GM21390 (cell line): ENCODE measurements around the gene TNFSF9.
"Not testable (repeated sequence)": the region's sequence is repeated elsewhere in the genome, so short reads cannot be mapped to it uniquely, and the experiment has no call there.

Experiments
- ATAC-seq: cut with Tn5 transposase; IDR thresholded peaks from one replicate; pipeline ENCODE4 v1.9.1; 2021; ENCODE audit not compliant: unreplicated experiment

The TNFSF9 gene

DNA sequence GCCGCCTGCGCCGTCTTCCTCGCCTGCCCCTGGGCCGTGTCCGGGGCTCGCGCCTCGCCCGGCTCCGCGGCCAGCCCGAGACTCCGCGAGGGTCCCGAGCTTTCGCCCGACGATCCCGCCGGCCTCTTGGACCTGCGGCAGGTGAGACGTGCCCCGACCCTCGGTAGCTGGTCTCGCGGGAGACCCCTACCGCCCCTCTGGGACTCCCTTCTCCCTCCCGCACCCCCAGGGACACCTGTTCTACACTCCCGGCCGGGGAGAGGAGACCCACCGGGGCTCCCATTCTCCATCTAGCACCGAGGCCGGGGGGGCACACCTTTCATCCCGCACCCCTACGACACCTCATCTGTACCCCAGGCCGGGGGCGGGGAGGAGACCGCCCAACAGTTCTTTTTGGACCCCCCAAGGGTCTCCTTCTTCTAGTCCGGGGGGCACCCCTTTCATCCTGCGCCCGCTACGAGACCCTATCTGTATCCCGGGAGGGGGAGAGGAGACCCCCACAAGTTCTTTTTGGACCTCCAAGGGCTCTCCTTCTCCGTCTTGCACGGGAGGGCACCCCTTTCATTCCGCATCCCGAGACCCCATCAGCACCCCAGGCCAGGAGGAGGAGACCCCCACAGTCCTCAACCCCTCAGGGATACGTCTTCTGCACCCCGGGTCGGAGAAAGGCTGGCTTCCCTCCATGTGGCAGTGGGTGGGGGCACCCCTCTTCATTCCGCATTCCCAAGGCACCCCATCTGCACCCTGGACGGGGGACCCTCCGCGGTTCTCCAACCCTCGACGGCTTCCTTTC is 533 bp downstream of the TNFSF9 start:
- no peak for ATAC-seq

DNA sequence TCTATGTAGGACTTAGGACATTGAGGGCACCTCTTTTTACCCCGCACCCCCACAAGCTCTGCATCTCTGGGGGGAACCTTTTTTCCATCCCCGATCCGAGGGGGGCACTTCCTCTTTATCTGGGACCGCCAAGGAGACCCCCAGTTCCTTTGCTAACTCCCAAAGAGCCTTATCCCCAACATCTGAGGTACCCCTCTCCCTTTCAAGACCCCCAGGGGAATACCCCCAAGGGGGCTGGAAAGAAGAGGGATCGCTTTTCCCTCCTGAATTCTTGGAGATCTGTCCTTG is 1.1 kb downstream of the TNFSF9 start:
- ATAC-seq: no peak

DNA sequence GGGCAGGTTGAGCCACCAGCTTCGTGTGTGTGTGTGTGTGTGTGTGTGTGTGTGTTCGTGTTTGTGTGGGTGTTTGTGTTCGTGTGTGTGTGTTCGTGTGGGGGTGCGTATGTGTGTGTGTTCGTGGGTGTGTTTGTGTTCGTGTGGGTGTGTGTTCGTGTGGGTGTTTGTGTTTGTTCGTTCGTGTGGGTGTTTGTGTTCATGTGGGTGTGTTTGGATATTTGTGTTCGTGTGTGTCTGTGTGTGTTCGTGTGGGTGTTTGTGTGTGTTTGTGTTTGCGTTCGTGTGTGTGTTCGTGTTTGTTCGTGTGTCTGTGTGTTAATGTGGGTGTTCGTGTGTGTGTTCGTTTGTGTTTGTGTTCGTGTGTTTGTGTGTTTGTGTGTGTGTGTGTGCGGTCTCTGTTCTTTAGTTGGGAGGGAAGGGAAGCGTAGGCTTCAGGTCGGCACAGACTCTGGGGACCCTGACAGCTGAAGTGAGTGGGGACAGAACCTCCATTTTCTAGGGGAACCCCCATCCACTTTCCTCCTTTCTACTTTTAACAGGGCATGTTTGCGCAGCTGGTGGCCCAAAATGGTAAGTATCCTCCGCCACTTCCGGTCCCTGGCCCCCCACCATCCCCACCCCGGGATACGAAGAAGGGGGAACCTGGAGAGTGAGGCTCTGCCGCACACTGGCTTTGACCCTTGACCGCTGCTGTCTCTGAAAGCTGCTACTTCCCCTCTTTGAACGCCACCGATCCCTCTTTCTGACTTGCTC is 1.6 kb downstream of the TNFSF9 start:
- no peak for ATAC-seq

DNA sequence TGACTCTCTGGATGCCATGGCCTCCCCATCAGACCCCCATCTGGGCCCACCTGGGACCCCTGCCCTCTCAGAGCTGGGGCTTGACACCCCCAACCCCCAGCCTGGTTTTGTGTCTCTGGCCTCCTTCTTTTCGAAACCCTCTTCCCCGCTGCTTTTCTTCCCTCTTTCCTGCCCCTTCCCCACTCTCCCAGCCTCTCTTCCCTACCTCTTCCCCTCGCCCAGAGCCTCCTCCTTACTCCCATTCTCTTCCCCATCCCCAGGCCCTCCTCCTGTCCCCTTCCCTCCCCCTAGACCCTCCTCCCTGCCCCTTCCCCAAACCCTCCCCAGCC is 2.1 kb downstream of the TNFSF9 start:
- ATAC-seq: no peak

DNA sequence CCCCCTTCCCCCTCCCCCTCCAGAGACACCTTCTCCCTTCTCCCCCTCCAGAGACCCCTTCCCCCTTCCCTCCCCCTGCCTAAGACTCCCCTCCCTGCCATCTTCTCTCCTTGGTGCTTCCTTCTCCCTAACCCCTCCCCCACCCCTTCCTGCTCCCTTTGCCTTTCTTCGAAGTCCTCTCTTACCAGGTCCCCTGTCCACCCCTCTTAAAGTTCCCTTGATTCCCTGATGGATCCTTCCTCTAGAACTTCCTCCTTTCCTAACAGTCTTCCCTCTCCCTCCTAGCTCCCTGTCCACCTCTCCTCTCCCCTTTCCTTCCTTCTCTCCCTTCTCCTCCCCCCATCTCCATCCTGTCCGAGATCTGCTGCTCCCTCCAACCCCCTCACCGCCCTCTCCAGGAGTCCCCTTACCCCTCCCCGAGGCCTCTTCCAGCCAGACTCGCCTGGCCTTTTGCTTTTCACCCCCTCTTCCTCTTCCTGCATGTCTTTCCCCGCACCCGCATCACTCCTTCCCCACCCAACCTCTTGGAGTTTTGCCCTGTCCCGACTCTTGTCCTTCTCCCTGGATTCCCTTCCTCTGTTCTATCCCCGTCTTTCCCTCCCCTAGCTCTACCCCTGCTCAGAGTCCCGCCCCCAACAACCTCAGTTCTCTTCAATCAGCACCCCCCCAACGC is 3.1 kb downstream of the TNFSF9 start:
- ATAC-seq: no peak

DNA sequence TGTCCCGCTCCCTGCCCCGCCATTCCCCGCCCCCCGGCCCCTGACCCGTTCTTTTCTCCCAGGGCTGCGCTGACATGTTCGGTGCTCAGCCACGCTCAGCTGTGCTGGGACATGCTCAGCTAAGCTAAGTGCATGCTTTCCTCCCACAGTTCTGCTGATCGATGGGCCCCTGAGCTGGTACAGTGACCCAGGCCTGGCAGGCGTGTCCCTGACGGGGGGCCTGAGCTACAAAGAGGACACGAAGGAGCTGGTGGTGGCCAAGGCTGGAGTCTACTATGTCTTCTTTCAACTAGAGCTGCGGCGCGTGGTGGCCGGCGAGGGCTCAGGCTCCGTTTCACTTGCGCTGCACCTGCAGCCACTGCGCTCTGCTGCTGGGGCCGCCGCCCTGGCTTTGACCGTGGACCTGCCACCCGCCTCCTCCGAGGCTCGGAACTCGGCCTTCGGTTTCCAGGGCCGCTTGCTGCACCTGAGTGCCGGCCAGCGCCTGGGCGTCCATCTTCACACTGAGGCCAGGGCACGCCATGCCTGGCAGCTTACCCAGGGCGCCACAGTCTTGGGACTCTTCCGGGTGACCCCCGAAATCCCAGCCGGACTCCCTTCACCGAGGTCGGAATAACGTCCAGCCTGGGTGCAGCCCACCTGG is 3.7 kb downstream of the TNFSF9 start:
- no peak for ATAC-seq

DNA sequence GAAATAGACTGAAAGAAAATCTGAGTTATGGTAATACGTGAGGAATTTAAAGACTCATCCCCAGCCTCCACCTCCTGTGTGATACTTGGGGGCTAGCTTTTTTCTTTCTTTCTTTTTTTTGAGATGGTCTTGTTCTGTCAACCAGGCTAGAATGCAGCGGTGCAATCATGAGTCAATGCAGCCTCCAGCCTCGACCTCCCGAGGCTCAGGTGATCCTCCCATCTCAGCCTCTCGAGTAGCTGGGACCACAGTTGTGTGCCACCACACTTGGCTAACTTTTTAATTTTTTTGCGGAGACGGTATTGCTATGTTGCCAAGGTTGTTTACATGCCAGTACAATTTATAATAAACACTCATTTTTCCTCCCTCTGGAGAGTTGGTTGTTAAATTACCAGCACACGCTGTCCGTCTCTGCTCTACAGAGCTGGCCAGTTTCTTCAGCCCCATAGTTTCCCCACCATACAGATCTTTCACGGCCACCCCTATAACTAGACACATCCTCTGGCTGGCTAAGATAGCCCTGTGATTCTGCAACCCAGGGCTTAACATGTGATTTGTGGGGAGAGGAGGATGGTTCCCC is 4.8 kb downstream of the TNFSF9 start:
- no peak for ATAC-seq

DNA sequence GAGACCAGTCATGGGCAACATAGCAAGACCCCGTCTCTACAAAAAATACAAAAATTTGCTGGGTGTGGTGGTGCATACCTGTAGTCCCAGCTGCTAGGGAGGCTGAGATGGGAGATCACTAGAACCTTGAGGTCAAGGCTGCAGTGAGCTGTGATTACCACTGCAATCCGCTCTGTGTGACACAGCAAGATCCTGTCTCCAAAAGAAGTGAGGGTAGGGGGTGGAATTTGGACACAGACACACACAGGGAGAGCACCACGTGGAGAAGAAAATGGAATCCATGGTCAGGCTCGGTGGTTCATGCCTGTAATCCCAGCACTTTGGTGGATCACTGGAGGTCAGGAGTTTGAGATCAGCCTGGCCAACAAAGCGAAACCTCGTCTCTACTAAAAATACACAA is 8.7 kb downstream of the TNFSF9 start:
- ATAC-seq: no peak

DNA sequence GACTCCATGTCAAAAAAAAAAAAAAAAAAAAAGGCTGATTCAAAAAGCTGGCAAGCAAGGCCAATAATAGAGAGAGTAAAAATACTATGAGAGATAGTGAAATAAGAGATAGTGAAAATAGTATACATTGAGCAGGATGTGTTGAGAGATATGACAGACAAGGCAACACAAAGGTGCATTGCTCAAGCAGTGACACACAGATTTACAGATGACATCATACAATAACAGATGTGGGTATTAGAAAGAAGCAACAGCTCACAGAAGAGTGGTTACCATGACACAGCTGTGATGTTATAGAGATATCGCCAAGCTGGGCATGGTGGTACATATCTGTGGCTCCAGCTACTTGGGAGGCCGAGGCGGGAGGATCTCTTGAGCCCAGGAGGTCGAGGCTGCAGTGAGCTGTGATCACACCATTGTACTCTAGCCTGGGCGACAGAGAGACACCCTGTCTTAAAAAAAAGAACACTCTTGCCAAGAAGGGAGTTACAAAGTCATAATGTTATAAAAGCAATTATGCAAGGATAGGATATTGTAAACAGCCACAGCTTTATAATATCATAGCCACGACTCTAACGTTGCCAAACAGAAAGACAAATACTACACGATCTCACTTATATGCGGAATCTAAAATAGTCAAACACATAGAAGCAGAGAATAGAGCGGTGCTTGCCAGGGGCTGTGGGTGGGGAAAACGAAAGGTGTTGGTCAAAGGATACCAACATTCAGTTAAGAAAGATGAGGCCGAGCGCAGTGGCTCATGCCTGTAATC is 10.3 kb downstream of the TNFSF9 start:
- no peak for ATAC-seq

DNA sequence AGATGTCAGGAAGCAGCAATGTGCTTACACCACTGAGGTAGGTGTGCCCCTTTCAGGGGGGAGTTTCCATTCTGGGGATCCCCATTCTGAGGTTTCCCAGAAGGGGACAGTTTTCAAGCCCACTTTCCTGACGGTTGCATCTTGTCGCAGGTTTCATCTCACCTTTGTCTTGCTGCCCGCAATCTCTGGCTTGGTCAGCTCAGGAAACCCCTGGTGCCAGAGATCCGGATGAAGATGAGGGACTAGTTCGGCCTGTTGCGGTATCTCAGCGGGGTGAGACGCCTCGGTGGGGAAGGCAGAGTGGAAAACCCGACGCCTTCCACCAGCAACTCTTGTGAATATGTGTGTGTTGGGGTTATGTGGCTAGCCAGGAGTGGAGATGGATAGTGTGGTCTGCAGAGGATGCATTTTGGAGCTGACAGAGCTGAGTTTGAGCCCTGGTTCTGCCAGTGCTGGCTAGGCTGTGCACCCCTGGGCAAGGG is 13.1 kb downstream of the TNFSF9 start:
- no peak for ATAC-seq

DNA sequence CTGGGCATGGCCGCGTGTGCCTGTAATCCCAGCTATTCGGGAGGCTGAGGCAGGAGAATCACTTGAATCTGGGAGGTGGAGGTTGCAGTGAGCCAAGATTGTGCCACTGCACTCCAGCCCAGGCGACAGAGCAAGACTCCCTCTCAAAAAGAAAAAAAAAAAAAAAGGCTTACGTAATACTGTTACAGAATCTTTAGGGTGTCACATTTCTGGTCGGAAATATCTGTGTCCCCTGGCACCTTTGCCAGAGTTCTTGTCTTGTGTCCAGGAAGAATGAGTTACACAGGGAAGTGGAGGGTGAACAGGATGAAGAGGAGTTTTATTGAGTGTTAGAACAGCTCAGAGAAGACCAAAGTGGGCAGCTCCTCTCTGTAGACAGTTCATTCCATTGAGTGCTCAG is 19.9 kb downstream of the TNFSF9 start:
- not testable (repeated sequence) for ATAC-seq

DNA sequence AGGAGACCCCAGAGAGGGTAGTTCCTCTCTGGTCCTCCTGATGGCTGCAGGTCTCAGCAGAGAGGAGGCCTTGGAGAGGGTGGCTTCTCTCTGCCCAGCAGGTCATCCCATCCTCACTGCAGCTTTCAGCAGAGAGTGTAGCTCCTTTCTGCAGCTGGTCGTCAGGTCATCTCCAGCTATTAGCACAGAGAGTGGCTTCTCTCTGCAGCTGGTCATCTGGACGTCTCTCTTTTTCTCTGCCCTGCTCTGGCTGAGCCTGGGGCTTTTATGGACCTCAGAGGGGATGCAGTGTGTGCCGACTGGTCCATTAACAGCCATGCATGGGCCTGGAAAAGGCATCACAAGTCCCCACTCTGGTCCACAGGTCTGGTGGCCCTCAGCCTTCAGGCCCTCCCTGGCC is 20.3 kb downstream of the TNFSF9 start:
- ATAC-seq: no peak

DNA sequence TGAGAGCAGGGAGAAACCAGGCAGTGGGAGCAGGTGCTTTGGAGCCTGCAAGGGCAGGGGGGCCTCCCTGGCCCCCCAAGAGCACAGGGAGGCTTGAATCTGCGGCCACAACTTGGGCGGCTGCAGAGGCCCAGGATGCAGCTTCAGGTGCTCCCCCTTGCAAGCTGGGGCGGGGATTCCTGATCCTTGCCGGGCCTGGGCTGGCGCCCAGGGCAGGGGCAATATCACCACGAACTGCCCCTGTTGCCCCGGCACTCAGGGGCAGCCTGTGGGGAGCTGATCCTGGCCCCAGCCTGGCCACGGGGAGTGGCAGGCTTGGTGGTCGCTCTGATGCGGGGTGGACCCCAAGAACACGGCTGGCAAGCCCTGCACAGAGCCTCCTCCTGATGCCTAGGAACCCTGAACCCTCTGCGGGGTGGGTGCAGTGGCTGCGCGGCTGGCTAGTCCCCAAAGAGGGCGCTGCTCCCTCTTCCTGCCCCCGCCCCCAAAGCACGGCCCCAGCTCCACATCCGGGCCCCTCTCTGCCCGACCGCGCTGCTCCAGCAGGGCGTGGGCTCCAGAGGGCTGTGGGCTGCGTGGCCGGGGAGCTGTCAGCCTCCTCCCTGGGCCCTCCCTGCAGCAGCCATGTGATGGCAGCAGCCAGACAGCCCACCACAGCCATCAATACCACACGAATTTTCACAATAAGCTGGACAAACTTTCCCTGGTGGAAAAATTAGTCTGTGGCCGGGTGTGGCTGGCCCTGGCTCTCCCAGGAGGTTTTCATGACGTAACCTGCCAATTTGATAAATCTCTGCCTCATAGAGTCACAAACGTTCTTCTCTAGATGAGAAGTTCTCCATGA is 21.0 kb downstream of the TNFSF9 start:
- ATAC-seq: no peak

DNA sequence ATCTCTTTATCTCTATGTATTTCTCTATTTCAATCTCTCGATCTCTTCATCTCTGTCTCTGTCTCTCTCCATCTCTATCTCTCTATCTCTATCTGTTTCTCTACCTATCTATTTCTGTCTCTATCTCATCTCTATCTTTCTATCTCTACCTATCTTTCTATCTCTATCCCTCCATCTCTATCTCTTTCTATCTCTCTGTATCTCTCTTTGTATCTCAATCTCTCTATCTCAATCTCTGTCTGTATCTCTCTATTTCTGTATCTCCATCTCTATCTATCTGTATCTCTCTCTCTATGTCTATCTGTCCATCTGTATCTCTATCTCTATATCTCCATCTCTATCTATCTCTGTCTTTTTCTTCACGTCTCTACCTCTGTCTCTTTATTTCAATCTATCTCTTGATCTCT is 25.2 kb downstream of the TNFSF9 start:
- no peak for ATAC-seq

DNA sequence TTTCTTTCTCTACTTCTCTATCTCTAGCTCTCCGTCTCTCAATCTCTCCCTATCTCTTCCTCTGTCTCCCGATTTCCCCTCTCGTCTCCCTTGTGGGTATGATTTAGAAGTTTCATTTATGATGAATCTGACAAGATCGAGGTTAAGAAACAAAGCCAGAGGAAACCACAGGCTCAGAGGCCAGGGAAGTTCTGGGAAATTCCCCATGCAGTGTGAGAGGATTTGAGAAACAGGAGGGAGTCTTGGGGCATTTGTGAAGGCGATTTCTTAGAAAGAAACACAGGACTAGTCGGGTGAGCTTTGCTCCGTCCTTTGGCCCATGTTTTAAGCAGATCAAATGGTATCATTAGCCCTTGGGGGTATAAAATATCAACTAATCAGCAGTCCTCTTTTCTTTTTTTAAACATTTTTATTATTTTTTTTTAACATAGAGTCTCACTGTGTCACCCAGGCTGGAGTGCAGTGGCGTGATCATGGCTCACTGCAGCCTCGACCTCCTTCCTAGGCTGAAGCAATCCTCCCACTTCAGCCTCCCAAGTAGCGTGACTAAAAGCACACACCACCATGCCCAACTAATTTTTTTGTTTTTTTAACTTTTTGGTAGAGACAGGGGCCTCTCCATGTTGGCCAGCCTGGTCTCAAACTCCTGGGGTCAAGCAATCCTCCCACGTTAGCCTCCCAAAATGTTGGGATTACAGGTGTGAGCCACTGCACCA is 25.8 kb downstream of the TNFSF9 start:
- ATAC-seq: no peak

DNA sequence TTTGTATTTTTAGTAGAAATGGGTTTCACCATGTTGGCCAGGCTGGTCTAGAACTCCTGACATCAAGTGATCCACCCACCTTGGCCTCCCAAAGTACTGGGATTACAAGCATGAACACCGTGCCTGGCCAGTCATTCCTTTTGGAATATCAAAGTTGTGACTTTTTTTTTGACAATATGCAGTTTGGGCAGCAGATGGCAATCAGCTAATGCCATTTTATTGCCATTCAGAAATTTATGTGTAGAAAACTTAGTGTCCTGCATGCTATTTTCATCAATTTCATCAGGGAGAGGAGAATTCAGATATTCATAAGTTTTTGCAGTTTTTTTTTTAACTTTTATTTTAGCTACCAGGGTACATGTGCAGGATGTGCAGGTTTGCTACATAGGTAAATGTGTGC is 31.6 kb downstream of the TNFSF9 start:
- not testable (repeated sequence) for ATAC-seq

DNA sequence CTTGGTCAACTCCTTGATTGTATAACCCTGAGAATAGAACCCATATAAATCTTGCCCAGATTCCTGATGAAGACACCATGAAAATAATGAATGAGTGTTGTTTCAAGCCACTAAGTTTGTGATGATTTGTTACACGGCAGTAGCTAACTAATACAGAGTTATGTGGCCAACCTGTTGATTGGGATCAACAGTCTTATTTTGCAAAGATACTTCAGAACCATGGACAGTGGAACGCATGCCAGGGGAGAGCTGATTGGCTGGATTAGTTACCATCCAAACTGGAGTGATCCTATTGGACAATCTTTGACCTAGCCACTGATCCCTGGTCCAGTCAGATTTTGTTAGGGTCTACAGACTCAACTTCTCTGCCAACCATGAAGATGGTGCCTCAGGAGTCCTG is 33.6 kb downstream of the TNFSF9 start:
- no peak for ATAC-seq

DNA sequence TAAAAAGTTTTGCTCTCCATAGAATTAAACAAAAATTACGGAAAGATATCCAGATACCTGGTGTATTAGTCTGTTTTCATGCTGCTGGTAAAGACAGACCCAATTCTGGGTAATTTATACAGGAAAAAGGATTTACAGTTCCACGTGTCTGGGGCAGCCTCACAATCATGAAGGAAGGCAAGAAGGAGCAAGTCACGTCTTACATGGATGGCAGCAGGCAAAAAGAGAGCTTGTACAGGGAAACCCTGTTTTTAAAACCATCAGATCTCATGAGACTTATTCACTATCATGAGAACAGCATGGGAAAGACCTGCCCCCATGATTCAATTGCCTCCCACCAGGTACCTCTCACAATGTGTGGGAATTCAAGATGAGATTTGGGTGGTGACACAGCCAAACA is 35.9 kb downstream of the TNFSF9 start:
- not testable (repeated sequence) for ATAC-seq

DNA sequence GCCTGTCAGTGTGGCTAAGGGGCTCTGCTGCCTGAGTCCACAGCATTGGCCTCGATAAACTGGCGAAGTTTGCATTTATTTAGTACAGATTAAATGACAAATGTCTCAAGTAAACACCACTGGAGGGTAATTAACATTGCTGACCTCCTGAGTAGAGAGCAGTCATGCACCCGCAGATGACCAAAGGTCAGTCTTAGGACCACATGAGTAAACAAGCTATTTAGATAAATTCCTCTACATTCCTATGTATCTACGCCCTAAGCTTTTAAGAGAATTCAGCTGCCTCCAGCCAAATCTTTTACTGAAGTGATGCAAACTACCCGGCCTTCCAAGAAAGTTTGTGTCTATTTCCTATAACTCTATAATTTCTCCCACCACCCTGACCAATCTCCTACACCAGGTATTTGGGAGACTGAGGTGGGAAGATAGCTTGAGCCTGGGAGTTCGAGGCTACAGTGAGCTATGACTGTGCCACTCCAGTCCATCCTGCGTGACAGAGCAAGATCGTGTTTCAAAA is 37.2 kb downstream of the TNFSF9 start:
- ATAC-seq: no peak
